ENCODE data around the gene MRPL53.

MRPL53 gene

GRCh38 chr2:74472086-74472944 is at the start of gene MRPL53:
MRPL53 (minus strand) TSS chr2:74472680; CDS start chr2:74472660, 20 bp downstream.
- DNase-seq: peak; percentile 86

GRCh38 chr2:74516650-74517049 is 44.2 kb upstream of the MRPL53 start:
- DNase-seq: no peak

GRCh38 chr2:74515981-74516633 is 43.6 kb upstream of the MRPL53 start:
- no peak for DNase-seq

- DNase-seq: no peak
Measured at GRCh38 chr2:74515271-74515980, 42.9 kb upstream of the MRPL53 start.

GRCh38 chr2:74514368-74515270 is 42.1 kb upstream of the MRPL53 start, which contains the start of gene TLX2:
TLX2 (plus strand) TSS chr2:74514450; CDS start chr2:74514807, 357 bp downstream.
- DNase-seq: no peak

GRCh38 chr2:74513605-74514367 is 41.3 kb upstream of the MRPL53 start:
- DNase-seq: no peak

GRCh38 chr2:74512744-74513604 is 40.5 kb upstream of the MRPL53 start:
- DNase-seq: no peak

- DNase-seq: no peak
Measured at GRCh38 chr2:74511104-74511989, 38.9 kb upstream of the MRPL53 start.

GRCh38 chr2:74510272-74510671 is 37.8 kb upstream of the MRPL53 start:
- DNase-seq: no peak

- no peak for DNase-seq
Measured at GRCh38 chr2:74507926-74508520, 35.5 kb upstream of the MRPL53 start.

GRCh38 chr2:74507145-74507925 is 34.9 kb upstream of the MRPL53 start, which contains the start of gene PCGF1:
PCGF1 (minus strand) TSS chr2:74507695; CDS start chr2:74507668, 27 bp downstream.
- peak; percentile 97 for DNase-seq

- no peak for DNase-seq
Measured at GRCh38 chr2:74505448-74506246, 33.2 kb upstream of the MRPL53 start.

- no peak for DNase-seq
Measured at GRCh38 chr2:74504591-74504990, 32.1 kb upstream of the MRPL53 start.

GRCh38 chr2:74503506-74504475 is 31.3 kb upstream of the MRPL53 start:
- DNase-seq: no peak

- DNase-seq: no peak
Measured at GRCh38 chr2:74502720-74503505, 30.4 kb upstream of the MRPL53 start.

Measured in NCI-H1092 treated with DMSO at 0.1 percent for 48 hours (cell line).